Activated effector memory CD4-positive, alpha-beta T cell treated with Interleukin-2 at 50 U/mL for 16 hours (primary cell): ENCODE measurements around the gene FAM89B.

Experiments
- DNase-seq: peaks from one replicate; pipeline ENCODE4 v3.0.0-alpha.2; 2020

FAM89B gene

GRCh38 chr11:65591939-65592857 lies 19.9 kb downstream of the FAM89B start:
- no peak for DNase-seq

- no peak for DNase-seq
Measured at GRCh38 chr11:65592858-65593517, 20.6 kb downstream of the FAM89B start.

GRCh38 chr11:65593518-65594414 lies 21.4 kb downstream of the FAM89B start:
- DNase-seq = no peak

- DNase-seq = no peak
Measured at GRCh38 chr11:65595131-65595530, 22.8 kb downstream of the FAM89B start.

GRCh38 chr11:65595543-65596281 lies 23.4 kb downstream of the FAM89B start, which contains the start of gene KCNK7:
Gene KCNK7, minus strand, starts transcription at chr11:65595800. Its CDS starts 28 bp downstream, at chr11:65595772.
- no peak for DNase-seq

- no peak for DNase-seq
Measured at GRCh38 chr11:65596520-65596919, 24.2 kb downstream of the FAM89B start.

GRCh38 chr11:65598258-65598699 lies 25.9 kb downstream of the FAM89B start:
- DNase-seq = no peak

GRCh38 chr11:65599216-65599954 lies 27.0 kb downstream of the FAM89B start:
- DNase-seq = no peak

GRCh38 chr11:65599955-65600246 lies 27.6 kb downstream of the FAM89B start:
- no peak for DNase-seq

- no peak for DNase-seq
Measured at GRCh38 chr11:65604258-65604657, 31.9 kb downstream of the FAM89B start.

GRCh38 chr11:65606876-65607613 lies 34.7 kb downstream of the FAM89B start:
- DNase-seq = no peak

- DNase-seq = no peak
Measured at GRCh38 chr11:65607614-65608426, 35.5 kb downstream of the FAM89B start.

GRCh38 chr11:65609229-65609628 lies 36.9 kb downstream of the FAM89B start:
- no peak for DNase-seq

- no peak for DNase-seq
Measured at GRCh38 chr11:65609665-65610064, 37.3 kb downstream of the FAM89B start.

- DNase-seq = no peak
Measured at GRCh38 chr11:65610404-65610803, 38.1 kb downstream of the FAM89B start.

GRCh38 chr11:65611028-65611757 lies 38.9 kb downstream of the FAM89B start:
- no peak for DNase-seq

- no peak for DNase-seq
Measured at GRCh38 chr11:65611758-65612603, 39.6 kb downstream of the FAM89B start.

- DNase-seq = no peak
Measured at GRCh38 chr11:65612691-65613090, 40.4 kb downstream of the FAM89B start.
